ENCODE measurements around the gene ATP9B. TPM values are rescaled to one million over a fixed set of nuclear protein-coding genes. Genes with fewer than 3 reads are reported as not detected.

ATP9B gene
- total and polyA plus RNA-seq, 10 of the 15 experiments (the other 5 are each of a cell fraction or from before 2014, with no cell fraction given) = 0.74 to 20.7 (median 12.9) TPM

DNA sequence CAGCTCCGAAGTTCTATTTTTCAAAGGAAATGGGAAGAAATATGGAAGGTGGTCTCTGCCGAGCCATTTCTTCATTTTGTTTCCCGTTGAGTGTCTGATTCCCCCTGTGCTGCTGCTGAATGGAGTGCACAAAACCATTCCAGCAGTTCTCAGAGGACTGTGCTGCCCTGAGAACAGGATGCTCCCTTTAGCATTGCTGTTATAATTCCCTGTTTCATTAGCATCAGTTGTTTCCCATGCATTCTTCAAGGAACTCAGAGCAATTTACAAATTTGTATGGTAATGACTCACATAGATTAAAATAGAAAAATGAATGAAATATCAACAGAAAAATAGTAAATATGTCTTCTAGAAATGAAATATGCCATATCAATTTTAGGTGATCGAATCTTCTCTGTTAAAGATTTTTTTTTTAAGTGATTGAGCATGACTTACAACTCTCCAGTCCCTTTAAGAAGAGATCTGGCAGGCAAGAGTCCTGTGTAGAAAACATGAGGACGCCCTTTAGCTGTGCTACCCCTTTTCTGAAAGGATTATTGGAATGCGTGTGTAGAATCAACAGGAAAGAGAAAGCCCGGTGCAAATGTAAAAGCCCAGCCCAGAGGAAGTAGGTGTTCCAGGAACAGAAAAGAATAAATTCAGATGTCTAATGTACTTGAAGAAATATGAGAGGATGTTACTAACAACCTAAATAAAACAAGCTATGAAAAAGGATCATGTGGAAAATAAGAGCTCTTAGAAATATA lies 118.5 kb downstream of the ATP9B start (continued):
- TF ChIP-seq, protein P1, sequence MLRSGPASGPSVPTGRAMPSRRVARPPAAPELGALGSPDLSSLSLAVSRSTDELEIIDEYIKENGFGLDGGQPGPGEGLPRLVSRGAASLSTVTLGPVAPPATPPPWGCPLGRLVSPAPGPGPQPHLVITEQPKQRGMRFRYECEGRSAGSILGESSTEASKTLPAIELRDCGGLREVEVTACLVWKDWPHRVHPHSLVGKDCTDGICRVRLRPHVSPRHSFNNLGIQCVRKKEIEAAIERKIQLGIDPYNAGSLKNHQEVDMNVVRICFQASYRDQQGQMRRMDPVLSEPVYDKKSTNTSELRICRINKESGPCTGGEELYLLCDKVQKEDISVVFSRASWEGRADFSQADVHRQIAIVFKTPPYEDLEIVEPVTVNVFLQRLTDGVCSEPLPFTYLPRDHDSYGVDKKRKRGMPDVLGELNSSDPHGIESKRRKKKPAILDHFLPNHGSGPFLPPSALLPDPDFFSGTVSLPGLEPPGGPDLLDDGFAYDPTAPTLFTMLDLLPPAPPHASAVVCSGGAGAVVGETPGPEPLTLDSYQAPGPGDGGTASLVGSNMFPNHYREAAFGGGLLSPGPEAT (IDR thresholded peaks at IDR 0.05; ENCODE audit: low read depth) = no peak
- no peak for TF ChIP-seq HCFC1 (IDR thresholded peaks at IDR 0.05; ENCODE audit: low read length)
- TF ChIP-seq SREBF1 (IDR thresholded peaks at IDR 0.05; ENCODE audit: low read length) = no peak

DNA sequence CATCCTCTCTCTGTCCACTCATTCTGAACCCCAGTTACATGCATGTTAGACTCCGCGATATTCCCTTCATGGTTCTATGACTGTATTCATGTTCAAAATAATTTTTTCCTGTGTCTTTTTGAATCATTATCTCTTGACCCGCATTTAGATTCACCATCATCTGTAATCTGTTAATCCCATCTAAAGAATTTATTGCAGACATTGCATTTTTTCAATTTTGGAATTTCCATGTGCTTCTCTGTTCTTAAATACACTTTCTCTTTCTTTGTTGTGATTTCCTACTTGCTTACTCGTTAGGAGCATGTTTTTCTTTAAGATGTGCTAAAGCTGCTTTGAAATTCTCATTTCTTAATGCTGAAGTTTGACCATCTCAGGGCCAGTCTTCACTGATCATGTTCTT lies 122.2 kb downstream of the ATP9B start:
- H3K27ac ChIP-seq (ENCODE audit: control insufficient read depth, insufficient read depth) = no peak overlapping the region
- H3K4me1 ChIP-seq (ENCODE audit: control insufficient read depth, insufficient read depth, low read length) = peaks cover 10% of the 10 kb centered on the region
- no peaks in the 10 kb centered on the region for H3K79me2 ChIP-seq (ENCODE audit: control insufficient read depth, insufficient read depth, low read length)
- in situ Hi-C loops (cut with MboI) (no loop called here), intact Hi-C loops (cut with micrococcal nuclease; ENCODE audit: unreplicated experiment) (no loop called here)
- POLR2A ChIA-PET = interaction anchor here (0.5 kb wide), 1 partner anchor 37 kb away, joined by 4 read pairs; no protein-coding TSS in a partner anchor
- H3K27me3 ChIP-seq (replicated peaks in 1 of 2; ENCODE audit: control insufficient read depth in 2 of 2, insufficient read depth in 2 of 2, low read length in 1 of 2) = no peaks in the 10 kb centered on the region
- no peak for DNase-seq (ENCODE audit: low read depth, low spot score)
- no peaks in the 10 kb centered on the region for H3K9me3 ChIP-seq (replicated peaks; ENCODE audit: control insufficient read depth, insufficient read depth, low read length)
- no peak for ATAC-seq
- no peak overlapping the region for H2AFZ ChIP-seq (ENCODE audit: control insufficient read depth, low read depth, low read length)
- 71% methylated on average over 4 of the region's 4 CpGs for whole genome bisulfite sequencing (ENCODE audit: insufficient coverage, insufficient replicate concordance, low lambda C conversion rate, missing lambda C conversion rate)
- RAD21 ChIA-PET (ENCODE audit: unreplicated experiment) = interaction anchor here (1.1 kb wide), 1 partner anchor 34 kb away, joined by 3 read pairs; no protein-coding TSS in a partner anchor
- BruUV-seq (replicated peaks) = no TSS peak
- FAIRE-seq = no peak
- SMC1A ChIA-PET (ENCODE audit: uncharacterized antibody, unreplicated experiment) = no interaction called here
- no peak overlapping the region for H3K4me3 ChIP-seq
- no peaks in the 10 kb centered on the region for H4K20me1 ChIP-seq (ENCODE audit: control insufficient read depth, insufficient read depth)
- H3K36me3 ChIP-seq (ENCODE audit: control insufficient read depth in 2 of 2, insufficient read depth in 2 of 2, low read length in 1 of 2) = peaks cover 1 to 6% of the 10 kb centered on the region in 2 experiments; a peak in 3 of 4 replicates
- no peak overlapping the region for H3K9ac ChIP-seq (ENCODE audit: control insufficient read depth, insufficient read depth, low read length)
- CTCF ChIA-PET = no interaction called here
- no peak overlapping the region for H3K4me2 ChIP-seq (ENCODE audit: control insufficient read depth, insufficient read depth)
- TF ChIP-seq CBFB (IDR thresholded peaks at IDR 0.05; ENCODE audit: low read depth) (no peak), RFX5 (IDR thresholded peaks at IDR 0.05; ENCODE audit: low read depth, low read length) (no peak), MEF2A (IDR thresholded peaks at IDR 0.05; ENCODE audit: insufficient read depth, low read depth, low read length) (no peak), RBBP5 (conservative IDR thresholded peaks at IDR 0.05) (no peak), POLR2AphosphoS2 (IDR thresholded peaks at IDR 0.05; ENCODE audit: low read depth, low read length) (no peak), RAD21 (IDR thresholded peaks at IDR 0.05; ENCODE audit: insufficient read depth, low read depth, low read length) (no peak), TARDBP (IDR thresholded peaks at IDR 0.05; ENCODE audit: borderline replicate concordance) (no peak), SP1 (IDR thresholded peaks at IDR 0.05; ENCODE audit: low read depth, low read length) (no peak)
- TF ChIP-seq, protein P2, sequence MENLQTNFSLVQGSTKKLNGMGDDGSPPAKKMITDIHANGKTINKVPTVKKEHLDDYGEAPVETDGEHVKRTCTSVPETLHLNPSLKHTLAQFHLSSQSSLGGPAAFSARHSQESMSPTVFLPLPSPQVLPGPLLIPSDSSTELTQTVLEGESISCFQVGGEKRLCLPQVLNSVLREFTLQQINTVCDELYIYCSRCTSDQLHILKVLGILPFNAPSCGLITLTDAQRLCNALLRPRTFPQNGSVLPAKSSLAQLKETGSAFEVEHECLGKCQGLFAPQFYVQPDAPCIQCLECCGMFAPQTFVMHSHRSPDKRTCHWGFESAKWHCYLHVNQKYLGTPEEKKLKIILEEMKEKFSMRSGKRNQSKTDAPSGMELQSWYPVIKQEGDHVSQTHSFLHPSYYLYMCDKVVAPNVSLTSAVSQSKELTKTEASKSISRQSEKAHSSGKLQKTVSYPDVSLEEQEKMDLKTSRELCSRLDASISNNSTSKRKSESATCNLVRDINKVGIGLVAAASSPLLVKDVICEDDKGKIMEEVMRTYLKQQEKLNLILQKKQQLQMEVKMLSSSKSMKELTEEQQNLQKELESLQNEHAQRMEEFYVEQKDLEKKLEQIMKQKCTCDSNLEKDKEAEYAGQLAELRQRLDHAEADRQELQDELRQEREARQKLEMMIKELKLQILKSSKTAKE (IDR thresholded peaks at IDR 0.05; ENCODE audit: low read depth, poor library complexity, severe bottlenecking) = no peak
- TF ChIP-seq, protein P3, sequence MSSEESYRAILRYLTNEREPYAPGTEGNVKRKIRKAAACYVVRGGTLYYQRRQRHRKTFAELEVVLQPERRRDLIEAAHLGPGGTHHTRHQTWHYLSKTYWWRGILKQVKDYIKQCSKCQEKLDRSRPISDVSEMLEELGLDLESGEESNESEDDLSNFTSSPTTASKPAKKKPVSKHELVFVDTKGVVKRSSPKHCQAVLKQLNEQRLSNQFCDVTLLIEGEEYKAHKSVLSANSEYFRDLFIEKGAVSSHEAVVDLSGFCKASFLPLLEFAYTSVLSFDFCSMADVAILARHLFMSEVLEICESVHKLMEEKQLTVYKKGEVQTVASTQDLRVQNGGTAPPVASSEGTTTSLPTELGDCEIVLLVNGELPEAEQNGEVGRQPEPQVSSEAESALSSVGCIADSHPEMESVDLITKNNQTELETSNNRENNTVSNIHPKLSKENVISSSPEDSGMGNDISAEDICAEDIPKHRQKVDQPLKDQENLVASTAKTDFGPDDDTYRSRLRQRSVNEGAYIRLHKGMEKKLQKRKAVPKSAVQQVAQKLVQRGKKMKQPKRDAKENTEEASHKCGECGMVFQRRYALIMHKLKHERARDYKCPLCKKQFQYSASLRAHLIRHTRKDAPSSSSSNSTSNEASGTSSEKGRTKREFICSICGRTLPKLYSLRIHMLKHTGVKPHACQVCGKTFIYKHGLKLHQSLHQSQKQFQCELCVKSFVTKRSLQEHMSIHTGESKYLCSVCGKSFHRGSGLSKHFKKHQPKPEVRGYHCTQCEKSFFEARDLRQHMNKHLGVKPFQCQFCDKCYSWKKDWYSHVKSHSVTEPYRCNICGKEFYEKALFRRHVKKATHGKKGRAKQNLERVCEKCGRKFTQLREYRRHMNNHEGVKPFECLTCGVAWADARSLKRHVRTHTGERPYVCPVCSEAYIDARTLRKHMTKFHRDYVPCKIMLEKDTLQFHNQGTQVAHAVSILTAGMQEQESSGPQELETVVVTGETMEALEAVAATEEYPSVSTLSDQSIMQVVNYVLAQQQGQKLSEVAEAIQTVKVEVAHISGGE (CRISPR knock-in tag; IDR thresholded peaks at IDR 0.05) = no peak
- TF ChIP-seq, protein P4, sequence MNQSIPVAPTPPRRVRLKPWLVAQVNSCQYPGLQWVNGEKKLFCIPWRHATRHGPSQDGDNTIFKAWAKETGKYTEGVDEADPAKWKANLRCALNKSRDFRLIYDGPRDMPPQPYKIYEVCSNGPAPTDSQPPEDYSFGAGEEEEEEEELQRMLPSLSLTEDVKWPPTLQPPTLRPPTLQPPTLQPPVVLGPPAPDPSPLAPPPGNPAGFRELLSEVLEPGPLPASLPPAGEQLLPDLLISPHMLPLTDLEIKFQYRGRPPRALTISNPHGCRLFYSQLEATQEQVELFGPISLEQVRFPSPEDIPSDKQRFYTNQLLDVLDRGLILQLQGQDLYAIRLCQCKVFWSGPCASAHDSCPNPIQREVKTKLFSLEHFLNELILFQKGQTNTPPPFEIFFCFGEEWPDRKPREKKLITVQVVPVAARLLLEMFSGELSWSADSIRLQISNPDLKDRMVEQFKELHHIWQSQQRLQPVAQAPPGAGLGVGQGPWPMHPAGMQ (IDR thresholded peaks at IDR 0.05; ENCODE audit: borderline replicate concordance) = no peak
